KMS-11 (cell line): Measurements from ENCODE around the gene CD3D.

Experiments used
- H2AFZ ChIP-seq: fragments of 200-600 bp; sonication (generic); 2 replicates; pipeline ENCODE4 v1.6.1; 2016; ENCODE audit warnings: antibody characterized with exemption, mixed run types, low read depth
- H3K27ac ChIP-seq: fragments of 200-600 bp; sonication (generic); 2 replicates; pipeline ENCODE4 v1.6.1; 2016; ENCODE audit warnings: mild to moderate bottlenecking, mixed run types
- H3K27me3 ChIP-seq: fragments of 200-600 bp; sonication (generic); 2 replicates; pipeline ENCODE4 v1.6.1; 2017; ENCODE audit warnings: mild to moderate bottlenecking, low read depth, mixed run types, moderate library complexity; ENCODE audit not compliant: insufficient read depth
- H3K36me3 ChIP-seq: fragments of 200-600 bp; sonication (generic); 2 replicates; pipeline ENCODE4 v1.6.1; 2017; ENCODE audit warnings: mild to moderate bottlenecking, mixed run types; ENCODE audit not compliant: insufficient read depth
- H3K4me1 ChIP-seq: fragments of 200-600 bp; sonication (generic); 2 replicates; pipeline ENCODE4 v1.6.1; 2016; ENCODE audit warnings: mild to moderate bottlenecking, low read depth, mixed run types; ENCODE audit not compliant: poor library complexity, severe bottlenecking
- H3K4me2 ChIP-seq: fragments of 200-600 bp; sonication (generic); 2 replicates; pipeline ENCODE4 v1.7.0; 2016; ENCODE audit warnings: mild to moderate bottlenecking, mixed run types
- H3K4me3 ChIP-seq: fragments of 200-600 bp; sonication (generic); IDR thresholded peaks from 2 replicates; pipeline ENCODE4 v1.6.1; 2017; ENCODE audit warnings: low read depth, low read length, mixed read lengths; ENCODE audit not compliant: insufficient read depth
- H3K79me2 ChIP-seq: fragments of 200-600 bp; sonication (generic); 2 replicates; pipeline ENCODE4 v1.6.1; 2016; ENCODE audit warnings: low read depth, mixed run types; ENCODE audit not compliant: insufficient read depth
- H3K9ac ChIP-seq: fragments of 200-600 bp; sonication (generic); 2 replicates; pipeline ENCODE4 v1.6.1; 2016; ENCODE audit warnings: mild to moderate bottlenecking, mixed run types
- H4K20me1 ChIP-seq: fragments of 200-600 bp; sonication (generic); 2 replicates; pipeline ENCODE4 v1.6.1; 2016; ENCODE audit warnings: mild to moderate bottlenecking, mixed run types; ENCODE audit not compliant: insufficient read depth
- TF ChIP-seq, protein P1 (sequence below): fragments of 200-600 bp; sonication (generic); conservative IDR thresholded peaks from 2 replicates; pipeline ENCODE4 v1.6.1; 2017; ENCODE audit warnings: low read depth, mild to moderate bottlenecking, antibody characterized with exemption, low read length, moderate library complexity, mixed read lengths

Gene CD3D

GRCh38 chr11:118359295-118359958, 16.9 kb upstream of the CD3D start, which contains the start of gene UBE4A:
UBE4A (plus strand) TSS chr11:118359600; CDS start chr11:118365081, 5,481 bp downstream.
- Histone ChIP-seq H3K4me3 (no peak within 1 kb of the TSS), H3K27ac (peak within 1 kb of the TSS; percentile 53), H3K4me2 (peak within 1 kb of the TSS; percentile 82), H3K36me3 (no peaks in the 10 kb centered on the region), H3K79me2 (peaks cover 28% of the 10 kb centered on the region), H3K4me1 (peaks cover 8% of the 10 kb centered on the region), H2AFZ (peak within 1 kb of the TSS; percentile 84), H3K9ac (peak within 1 kb of the TSS; percentile 65; the same call in 1 of the 2 replicates), H3K27me3 (no peaks in the 10 kb centered on the region), H4K20me1 (no peaks in the 10 kb centered on the region)
- TF ChIP-seq, protein P1, sequence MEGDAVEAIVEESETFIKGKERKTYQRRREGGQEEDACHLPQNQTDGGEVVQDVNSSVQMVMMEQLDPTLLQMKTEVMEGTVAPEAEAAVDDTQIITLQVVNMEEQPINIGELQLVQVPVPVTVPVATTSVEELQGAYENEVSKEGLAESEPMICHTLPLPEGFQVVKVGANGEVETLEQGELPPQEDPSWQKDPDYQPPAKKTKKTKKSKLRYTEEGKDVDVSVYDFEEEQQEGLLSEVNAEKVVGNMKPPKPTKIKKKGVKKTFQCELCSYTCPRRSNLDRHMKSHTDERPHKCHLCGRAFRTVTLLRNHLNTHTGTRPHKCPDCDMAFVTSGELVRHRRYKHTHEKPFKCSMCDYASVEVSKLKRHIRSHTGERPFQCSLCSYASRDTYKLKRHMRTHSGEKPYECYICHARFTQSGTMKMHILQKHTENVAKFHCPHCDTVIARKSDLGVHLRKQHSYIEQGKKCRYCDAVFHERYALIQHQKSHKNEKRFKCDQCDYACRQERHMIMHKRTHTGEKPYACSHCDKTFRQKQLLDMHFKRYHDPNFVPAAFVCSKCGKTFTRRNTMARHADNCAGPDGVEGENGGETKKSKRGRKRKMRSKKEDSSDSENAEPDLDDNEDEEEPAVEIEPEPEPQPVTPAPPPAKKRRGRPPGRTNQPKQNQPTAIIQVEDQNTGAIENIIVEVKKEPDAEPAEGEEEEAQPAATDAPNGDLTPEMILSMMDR: no peak

- H3K36me3 ChIP-seq: no peaks in the 10 kb centered on the region
- TF ChIP-seq, protein P1: no peak
- H3K4me1 ChIP-seq: peaks cover 11% of the 10 kb centered on the region
- H2AFZ ChIP-seq: no peak overlapping the region
- H3K9ac ChIP-seq: no peak overlapping the region
- H3K4me3 ChIP-seq: no peak overlapping the region
- no peaks in the 10 kb centered on the region for H3K27me3 ChIP-seq
- H3K4me2 ChIP-seq: no peak overlapping the region
- no peaks in the 10 kb centered on the region for H4K20me1 ChIP-seq
- peaks cover 28% of the 10 kb centered on the region for H3K79me2 ChIP-seq
- H3K27ac ChIP-seq: no peak overlapping the region
These were observed 15.6 kb upstream of the CD3D start for GRCh38 chr11:118358071-118358470.

DNA sequence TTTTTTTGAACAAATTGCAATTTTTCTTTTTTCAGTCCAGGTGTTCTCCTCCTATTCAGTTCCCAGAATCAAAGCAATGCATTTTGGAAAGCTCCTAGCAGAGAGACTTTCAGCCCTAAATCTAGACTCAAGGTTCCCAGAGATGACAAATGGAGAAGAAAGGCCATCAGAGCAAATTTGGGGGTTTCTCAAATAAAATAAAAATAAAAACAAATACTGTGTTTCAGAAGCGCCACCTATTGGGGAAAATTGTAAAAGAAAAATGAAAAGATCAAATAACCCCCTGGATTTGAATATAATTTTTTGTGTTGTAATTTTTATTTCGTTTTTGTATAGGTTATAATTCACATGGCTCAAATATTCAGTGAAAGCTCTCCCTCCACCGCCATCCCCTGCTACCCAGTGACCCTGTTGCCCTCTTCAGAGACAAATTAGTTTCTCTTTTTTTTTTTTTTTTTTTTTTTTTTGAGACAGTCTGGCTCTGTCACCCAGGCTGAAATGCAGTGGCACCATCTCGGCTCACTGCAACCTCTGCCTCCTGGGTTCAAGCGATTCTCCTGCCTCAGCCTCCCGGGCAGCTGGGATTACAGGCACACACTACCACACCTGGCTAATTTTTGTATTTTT, 10.7 kb upstream of the CD3D start:
- Histone ChIP-seq H3K4me1 (peaks cover 5% of the 10 kb centered on the region), H2AFZ (peak overlapping the region; percentile 41; the same call in 1 of the 2 replicates), H3K79me2 (no peaks in the 10 kb centered on the region), H3K27ac (no peak overlapping the region), H3K4me3 (no peak overlapping the region), H3K4me2 (no peak overlapping the region), H3K36me3 (no peaks in the 10 kb centered on the region), H3K27me3 (no peaks in the 10 kb centered on the region), H4K20me1 (no peaks in the 10 kb centered on the region), H3K9ac (no peak overlapping the region)
- TF ChIP-seq, protein P1: peak; percentile 77

- no peak overlapping the region for H3K4me2 ChIP-seq
- TF ChIP-seq, protein P1: no peak
- H2AFZ ChIP-seq: no peak overlapping the region
- H3K36me3 ChIP-seq: no peaks in the 10 kb centered on the region
- no peaks in the 10 kb centered on the region for H3K27me3 ChIP-seq
- peaks cover 5% of the 10 kb centered on the region for H3K4me1 ChIP-seq
- no peak overlapping the region for H3K27ac ChIP-seq
- H3K79me2 ChIP-seq: no peaks in the 10 kb centered on the region
- no peaks in the 10 kb centered on the region for H4K20me1 ChIP-seq
- H3K9ac ChIP-seq: no peak overlapping the region
- no peak overlapping the region for H3K4me3 ChIP-seq
These were observed 7.0 kb upstream of the CD3D start for GRCh38 chr11:118349475-118349874.
